IMR-90 (cell line): ENCODE data around the gene SLC5A10. TPM values are rescaled to one million over a fixed set of nuclear protein-coding genes. Genes with fewer than 3 reads are reported as not detected.

Source experiments
- ATAC-seq: fragments of 200-7000 bp; cut with Tn5 transposase; 2 replicates; pipeline ENCODE4 v1.9.1; 2020; ENCODE audit warnings: low read depth, mild to moderate bottlenecking, moderate library complexity
- BruUV-seq: library from RNA; stranded (reverse); fragments of 400-500 nt; replicated peaks from 2 replicates; lab custom pipeline; 2021; lab: Mats Ljungman, UMichigan
- CTCF ChIA-PET: fragments of 300-600 bp; formaldehyde crosslinking; extraction: SDS; loops from one replicate; lab custom pipeline; 2021; ENCODE audit warnings: antibody characterized with exemption; lab: Yijun Ruan, JAX
- POLR2A ChIA-PET: fragments of 300-600 bp; sonication (Branson Sonifier 250); formaldehyde crosslinking; loops from one replicate; lab custom pipeline; 2022; ENCODE audit warnings: antibody characterized with exemption; ENCODE audit not compliant: unreplicated experiment; lab: Charles Lee
- DNase-seq: peaks from one replicate; pipeline ENCODE4 v3.0.0; 2013
- H2AFZ ChIP-seq: replicated peaks from 2 replicates; pipeline ENCODE3; 2013; ENCODE audit warnings: low read length, mild to moderate bottlenecking; ENCODE audit not compliant: poor library complexity
- H2AK5ac ChIP-seq: 2 replicates; pipeline ENCODE4 v1.6.1; 2013; ENCODE audit warnings: low read depth, low read length, inconsistent platforms
- H2AK9ac ChIP-seq: replicated peaks from 2 replicates; pipeline ENCODE3; 2013; ENCODE audit warnings: mild to moderate bottlenecking, low read depth, low read length, moderate library complexity; ENCODE audit not compliant: poor library complexity
- H2BK120ac ChIP-seq: 2 replicates; pipeline ENCODE4 v1.6.1; 2013; ENCODE audit warnings: low read depth, low read length, inconsistent platforms
- H2BK15ac ChIP-seq: 3 replicates; pipeline ENCODE4 v1.6.1; 2013; ENCODE audit warnings: low read depth, low read length, inconsistent platforms
- H2BK20ac ChIP-seq: 2 replicates; pipeline ENCODE4 v1.6.1; 2013; ENCODE audit warnings: low read depth, mild to moderate bottlenecking, inconsistent platforms, low read length, moderate library complexity
- H2BK5ac ChIP-seq: 2 replicates; pipeline ENCODE4 v1.6.1; 2013; ENCODE audit warnings: mild to moderate bottlenecking, low read depth, low read length, inconsistent platforms; ENCODE audit not compliant: poor library complexity, severe bottlenecking
- H3K14ac ChIP-seq: replicated peaks from 2 replicates; pipeline ENCODE4 v1.6.1; 2013; ENCODE audit warnings: low read depth, low read length, inconsistent platforms
- H3K18ac ChIP-seq: 2 replicates; pipeline ENCODE4 v1.6.1; 2013; ENCODE audit warnings: low read depth, low read length, control low read depth
- H3K23ac ChIP-seq: 2 replicates; pipeline ENCODE4 v1.6.1; 2013; ENCODE audit warnings: low read depth, low read length, inconsistent platforms
- H3K27ac ChIP-seq: 2 replicates; pipeline ENCODE4 v1.5.1; 2013; ENCODE audit warnings: mild to moderate bottlenecking, control low read depth, low read length; ENCODE audit not compliant: insufficient read depth
- H3K27me3 ChIP-seq: 2 replicates; pipeline ENCODE4 v1.6.1; 2013; ENCODE audit warnings: low read length; ENCODE audit not compliant: control insufficient read depth, insufficient read depth
- H3K36me3 ChIP-seq: 2 replicates; pipeline ENCODE4 v1.6.1; 2013; ENCODE audit warnings: low read length, mixed read lengths; ENCODE audit not compliant: control insufficient read depth, insufficient read depth
- H3K4ac ChIP-seq: 2 replicates; pipeline ENCODE4 v1.6.1; 2013; ENCODE audit warnings: low read depth, low read length, inconsistent platforms
- H3K4me1 ChIP-seq: 2 replicates; pipeline ENCODE4 v1.6.1; 2013; ENCODE audit warnings: low read length, mixed read lengths; ENCODE audit not compliant: control insufficient read depth, insufficient read depth
- H3K4me2 ChIP-seq: 2 replicates; pipeline ENCODE4 v1.6.1; 2013; ENCODE audit warnings: low read depth, mild to moderate bottlenecking, control low read depth, low read length, moderate library complexity
- H3K4me3 ChIP-seq: 2 replicates; pipeline ENCODE4 v1.5.1; 2013; ENCODE audit warnings: low read depth, mild to moderate bottlenecking, control low read depth, low read length, moderate library complexity; ENCODE audit not compliant: insufficient read depth
- H3K56ac ChIP-seq: 2 replicates; pipeline ENCODE4 v1.6.1; 2013; ENCODE audit warnings: low read length, inconsistent platforms; ENCODE audit not compliant: insufficient read depth; ENCODE audit errors: extremely low read depth
- H3K79me1 ChIP-seq, 2 experiments: 2 replicates each; pipeline ENCODE4 v1.6.1; 2013; ENCODE audit warnings: low read length in 2 of 2, inconsistent platforms in 1 of 2, low read depth in 1 of 2
- H3K9ac ChIP-seq: 2 replicates; pipeline ENCODE4 v1.6.1; 2013; ENCODE audit warnings: low read depth, low read length, control low read depth
- H3K9me1 ChIP-seq: 2 replicates; pipeline ENCODE4 v1.6.1; 2013; ENCODE audit warnings: low read length, inconsistent platforms; ENCODE audit not compliant: insufficient read depth
- H3K9me3 ChIP-seq: 2 replicates; pipeline ENCODE4 v1.6.1; 2013; ENCODE audit warnings: low read length; ENCODE audit not compliant: control insufficient read depth, insufficient read depth
- H4K20me1 ChIP-seq: 2 replicates; pipeline ENCODE4 v1.6.1; 2013; ENCODE audit warnings: low read length, inconsistent platforms; ENCODE audit not compliant: insufficient read depth
- H4K5ac ChIP-seq: 2 replicates; pipeline ENCODE4 v1.6.1; 2013; ENCODE audit warnings: mild to moderate bottlenecking, low read depth, low read length, control low read depth
- H4K8ac ChIP-seq, 2 experiments: 2 replicates each; pipeline ENCODE4 v1.6.1; 2013; ENCODE audit warnings: low read depth in 2 of 2, low read length in 2 of 2, control low read depth in 1 of 2, inconsistent platforms in 1 of 2
- H4K91ac ChIP-seq: 2 replicates; pipeline ENCODE4 v1.6.1; 2013; ENCODE audit warnings: low read depth, low read length, inconsistent platforms; ENCODE audit not compliant: insufficient read depth
- RCOR1 ChIP-seq: IDR thresholded peaks from 2 replicates; pipeline ENCODE4 v1.6.1; 2012; ENCODE audit warnings: mild to moderate bottlenecking, low read length, improper control_type of control experiment; ENCODE audit not compliant: insufficient replicate concordance
- SMC3 ChIP-seq: fragments of 150-350 bp; IDR thresholded peaks from 2 replicates; pipeline ENCODE4 v1.6.1; 2016; ENCODE audit warnings: low read depth, mild to moderate bottlenecking, antibody characterized with exemption, low read length, moderate library complexity
- WGBS, 2 experiments: methylation state at CpG; one replicate each; pipeline versions ENCODE4 v1.1.5 to v1.1.7; 2013; ENCODE audit warnings: missing lambda C conversion rate in 2 of 2; ENCODE audit not compliant: insufficient read length in 1 of 2; ENCODE audit errors: extremely low coverage in 2 of 2; 5-methylcytosine and 5-hydroxymethylcytosine counted together
- dilution Hi-C: fragments of 300-500 bp; cut with HindIII; formaldehyde crosslinking; loops from one replicate; pipeline ENCODE4 v1.14.3; 2018; ENCODE audit warnings: low sequenced_read_pairs; ENCODE audit not compliant: unreplicated experiment
- in situ Hi-C: fragments of 300-500 bp; cut with MboI; formaldehyde crosslinking; loops from 3 replicates; pipeline ENCODE4 v1.14.3; 2019; ENCODE audit warnings: low sequenced_read_pairs, inconsistent platforms, mixed read lengths
- intact Hi-C: fragments of 100-400 bp; cut with micrococcal nuclease; formaldehyde crosslinking; loops from 2 replicates; pipeline ENCODE4 v1.10.0; 2022
- polyA plus RNA-seq, 3 experiments: library from polyadenylated mRNA; depleted of rRNA; stranded (reverse); fragments of >200 nt; gene quantifications; 2 replicates each; pipeline ENCODE4 v1.2.3, GENCODE V29; 2012; ENCODE audit warnings: low replicate concordance in 1 of 3
- total RNA-seq: library from RNA; depleted of rRNA; stranded (reverse); fragments of >200 nt; gene quantifications from 2 replicates; pipeline ENCODE4 v1.2.3, GENCODE V29; 2012

SLC5A10 gene
- total and polyA plus RNA-seq, 2 of the 4 experiments (the other 2 are of a cell fraction): not detected

GRCh38 chr17:19010729-19011505 lies 59.0 kb downstream of the SLC5A10 start:
- BruUV-seq: no TSS peak
- Histone ChIP-seq H2BK15ac (no peak overlapping the region), H2BK120ac (peak overlapping the region; percentile 43; the same call in 1 of the 2 replicates), H4K8ac (peak overlapping the region in 1 of 2 experiments; percentile 79; a peak in 2 of 4 replicates), H3K27ac (no peak overlapping the region), H3K56ac (no peak overlapping the region), H2BK5ac (no peak overlapping the region), H3K14ac (peak overlapping the region; percentile 89), H3K79me1 (no peaks in the 10 kb centered on the region; a peak in 1 of 4 replicates), H4K5ac (peak overlapping the region; percentile 27; the same call in 1 of the 2 replicates), H2AK9ac (no peak overlapping the region), H3K36me3 (no peaks in the 10 kb centered on the region), H4K20me1 (no peaks in the 10 kb centered on the region), H3K4me3 (no peak overlapping the region), H3K4me1 (peaks cover 5% of the 10 kb centered on the region), H3K23ac (peak overlapping the region; percentile 87), H3K9ac (no peak overlapping the region), H4K91ac (no peak overlapping the region; the same call in 1 of the 2 replicates), H3K27me3 (no peaks in the 10 kb centered on the region), H2BK20ac (no peak overlapping the region), H3K4me2 (no peak overlapping the region), H2AFZ (peak overlapping the region; percentile 72), H3K9me1 (peaks cover 11% of the 10 kb centered on the region), H3K18ac (no peak overlapping the region; the same call in 1 of the 2 replicates), H3K4ac (peak overlapping the region; percentile 79), H3K9me3 (no peaks in the 10 kb centered on the region), H2AK5ac (peak overlapping the region; percentile 17; the same call in 1 of the 2 replicates)
- TF ChIP-seq SMC3: no peak
- TF ChIP-seq RCOR1: peak; percentile 23
- POLR2A ChIA-PET: no interaction called here
- 33% methylated on average over 3 of the region's 11 CpGs; no CpG with 5 or more reads in 1 of the 2 experiments for whole genome bisulfite sequencing, 2 experiments
- in situ Hi-C loops: no loop called here
- dilution Hi-C loops: no loop called here
- ATAC-seq (peak; percentile 63), DNase-seq (no peak)
- CTCF ChIA-PET: no interaction called here
- intact Hi-C loops: no loop called here
